ENCODE data around the gene NANOS3. TPM values are rescaled to one million over a fixed set of nuclear protein-coding genes. Genes with fewer than 3 reads are reported as not detected.
A peak's percentile ranks its signal among the peaks of the same experiment; 100 is the strongest.

NANOS3 gene
- total and polyA plus RNA-seq, 9 of the 15 experiments (the other 6 are each of a cell fraction or from before 2014, with no cell fraction given), result not detected

DNA sequence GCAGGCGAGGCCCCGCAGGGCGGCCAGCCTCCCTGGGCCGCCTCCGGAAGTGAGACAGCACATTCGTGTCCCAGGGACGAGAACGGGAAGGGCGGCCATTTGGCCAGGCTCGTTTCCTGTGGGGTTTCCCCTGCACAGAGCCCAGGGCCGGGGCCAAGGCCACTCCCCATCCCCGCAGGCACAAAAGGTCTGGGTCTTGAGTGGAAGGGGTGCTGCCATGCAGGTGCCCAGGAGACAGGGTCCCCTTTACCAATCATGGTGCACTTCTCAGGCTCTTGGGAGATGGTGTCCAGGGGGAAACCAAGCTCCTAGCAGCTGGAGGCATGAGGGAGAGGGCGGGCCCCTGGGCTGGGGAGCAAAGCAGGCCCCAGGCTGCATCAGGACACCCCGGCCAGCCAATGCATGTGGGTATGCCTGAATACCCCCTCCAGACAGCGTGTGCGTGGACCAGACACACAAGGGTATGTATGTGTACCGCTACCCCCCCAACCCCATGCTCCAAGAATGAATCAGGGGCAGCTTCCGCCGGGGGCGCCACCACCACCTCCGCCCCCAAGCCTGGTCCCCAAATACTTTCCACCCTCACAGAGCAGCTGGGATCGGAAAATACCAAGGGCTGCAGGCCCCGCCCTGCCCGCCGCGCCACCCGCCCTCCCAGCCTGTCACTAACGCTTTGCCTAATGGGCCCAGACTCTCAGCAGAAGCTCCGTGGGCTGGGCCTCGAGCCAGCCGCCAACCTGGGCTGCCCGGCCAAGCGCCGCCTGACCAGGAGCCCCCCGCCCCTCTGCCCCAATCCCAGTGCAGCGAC is 37.6 kb upstream of the NANOS3 start (continued):
- TF ChIP-seq RNF2 (IDR thresholded peaks at IDR 0.05) (0 out of 2 replicates have a peak, but pooled peaks have one; percentile 40), ZNF197 (CRISPR knock-in tag; IDR thresholded peaks at IDR 0.05; ENCODE audit: low read depth) (no peak), PHF21A (IDR thresholded peaks at IDR 0.05; ENCODE audit: borderline replicate concordance, low read depth) (no peak), HMGN3 (IDR thresholded peaks at IDR 0.05; ENCODE audit: borderline replicate concordance, extremely low read depth, insufficient read length, low read depth, low read length) (peak; percentile 74), ZNF785 (CRISPR knock-in tag; IDR thresholded peaks at IDR 0.05) (no peak), ZNF436 (CRISPR knock-in tag; IDR thresholded peaks at IDR 0.05) (no peak), STAT5A (IDR thresholded peaks at IDR 0.05; ENCODE audit: borderline replicate concordance, low read length) (no peak), ZNF830 (CRISPR knock-in tag; IDR thresholded peaks at IDR 0.05) (peak; percentile 79; the same call in 1 of the 2 replicates), SIRT6 (IDR thresholded peaks at IDR 0.05; ENCODE audit: low read depth, low read length) (no peak), PRPF4 (IDR thresholded peaks at IDR 0.05; ENCODE audit: insufficient read depth, low read depth, low read length, poor library complexity, severe bottlenecking) (no peak), NR2C2 (CRISPR knock-in tag; IDR thresholded peaks at IDR 0.05) (no peak), NR2C2 (tag; IDR thresholded peaks at IDR 0.05) (peak; percentile 33; the same call in 1 of the 2 replicates), CSDE1 (IDR thresholded peaks at IDR 0.05) (no peak), ZNF316 (IDR thresholded peaks at IDR 0.05) (peak; percentile 88), TAF1 (IDR thresholded peaks at IDR 0.05; ENCODE audit: control insufficient read depth, extremely low read depth, insufficient read depth, low read length, severe bottlenecking) (peak; percentile 86), FOXP1 (CRISPR knock-in tag; IDR thresholded peaks at IDR 0.05) (no peak), BCL6 (CRISPR knock-in tag; IDR thresholded peaks at IDR 0.05) (no peak), ELF4 (CRISPR knock-in tag; IDR thresholded peaks at IDR 0.05) (no peak), MAFF (IDR thresholded peaks at IDR 0.05; ENCODE audit: low read length) (no peak), NR4A1 (CRISPR knock-in tag; IDR thresholded peaks at IDR 0.05) (no peak), NR4A1 (tag; IDR thresholded peaks at IDR 0.05) (no peak), MEF2A (IDR thresholded peaks at IDR 0.05; ENCODE audit: control insufficient read depth, low read depth, low read length) (no peak), NR3C1 (CRISPR knock-in tag; IDR thresholded peaks at IDR 0.05) (no peak)
- TF ChIP-seq, protein P1, sequence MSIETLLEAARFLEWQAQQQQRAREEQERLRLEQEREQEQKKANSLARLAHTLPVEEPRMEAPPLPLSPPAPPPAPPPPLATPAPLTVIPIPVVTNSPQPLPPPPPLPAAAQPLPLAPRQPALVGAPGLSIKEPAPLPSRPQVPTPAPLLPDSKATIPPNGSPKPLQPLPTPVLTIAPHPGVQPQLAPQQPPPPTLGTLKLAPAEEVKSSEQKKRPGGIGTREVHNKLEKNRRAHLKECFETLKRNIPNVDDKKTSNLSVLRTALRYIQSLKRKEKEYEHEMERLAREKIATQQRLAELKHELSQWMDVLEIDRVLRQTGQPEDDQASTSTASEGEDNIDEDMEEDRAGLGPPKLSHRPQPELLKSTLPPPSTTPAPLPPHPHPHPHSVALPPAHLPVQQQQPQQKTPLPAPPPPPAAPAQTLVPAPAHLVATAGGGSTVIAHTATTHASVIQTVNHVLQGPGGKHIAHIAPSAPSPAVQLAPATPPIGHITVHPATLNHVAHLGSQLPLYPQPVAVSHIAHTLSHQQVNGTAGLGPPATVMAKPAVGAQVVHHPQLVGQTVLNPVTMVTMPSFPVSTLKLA (conservative IDR thresholded peaks at IDR 0.05), result peak; percentile 61 to 65; a peak in 3 of 4 replicates
- TF ChIP-seq, protein P2, sequence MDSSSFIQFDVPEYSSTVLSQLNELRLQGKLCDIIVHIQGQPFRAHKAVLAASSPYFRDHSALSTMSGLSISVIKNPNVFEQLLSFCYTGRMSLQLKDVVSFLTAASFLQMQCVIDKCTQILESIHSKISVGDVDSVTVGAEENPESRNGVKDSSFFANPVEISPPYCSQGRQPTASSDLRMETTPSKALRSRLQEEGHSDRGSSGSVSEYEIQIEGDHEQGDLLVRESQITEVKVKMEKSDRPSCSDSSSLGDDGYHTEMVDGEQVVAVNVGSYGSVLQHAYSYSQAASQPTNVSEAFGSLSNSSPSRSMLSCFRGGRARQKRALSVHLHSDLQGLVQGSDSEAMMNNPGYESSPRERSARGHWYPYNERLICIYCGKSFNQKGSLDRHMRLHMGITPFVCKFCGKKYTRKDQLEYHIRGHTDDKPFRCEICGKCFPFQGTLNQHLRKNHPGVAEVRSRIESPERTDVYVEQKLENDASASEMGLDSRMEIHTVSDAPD (CRISPR knock-in tag; IDR thresholded peaks at IDR 0.05), result no peak
- TF ChIP-seq, protein P3, sequence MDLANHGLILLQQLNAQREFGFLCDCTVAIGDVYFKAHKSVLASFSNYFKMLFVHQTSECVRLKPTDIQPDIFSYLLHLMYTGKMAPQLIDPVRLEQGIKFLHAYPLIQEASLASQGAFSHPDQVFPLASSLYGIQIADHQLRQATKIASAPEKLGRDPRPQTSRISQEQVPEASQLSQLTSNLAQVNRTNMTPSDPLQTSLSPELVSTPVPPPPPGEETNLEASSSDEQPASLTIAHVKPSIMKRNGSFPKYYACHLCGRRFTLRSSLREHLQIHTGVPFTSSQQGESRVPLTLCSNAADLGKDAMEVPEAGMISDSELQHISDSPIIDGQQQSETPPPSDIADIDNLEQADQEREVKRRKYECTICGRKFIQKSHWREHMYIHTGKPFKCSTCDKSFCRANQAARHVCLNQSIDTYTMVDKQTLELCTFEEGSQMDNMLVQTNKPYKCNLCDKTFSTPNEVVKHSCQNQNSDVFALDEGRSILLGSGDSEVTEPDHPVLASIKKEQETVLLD (IDR thresholded peaks at IDR 0.05), result peak; percentile 48; the same call in 1 of the 2 replicates
